Peyer's patch (tissue), 4 donors: Measurements from ENCODE around the gene PLCH2. TPM values are rescaled to one million over a fixed set of nuclear protein-coding genes. Genes with fewer than 3 reads are reported as not detected.

Experiments
- DNase-seq, 3 donors: peaks; one replicate each; pipeline ENCODE4 v3.0.0-alpha.2; 2017 to 2019
- H3K27ac ChIP-seq, 4 donors: fragments of 200-600 bp; sonication (generic); one replicate each; pipeline ENCODE4 v1.5.1; 2016 to 2019
- H3K27me3 ChIP-seq, 2 donors: fragments of 200-600 bp; sonication (generic); one replicate each; pipeline ENCODE4 v1.5.1; 2019
- H3K36me3 ChIP-seq, 3 donors: fragments of 200-600 bp; sonication (generic); one replicate each; pipeline ENCODE4 v1.5.1; 2016 to 2019
- H3K4me1 ChIP-seq, 4 donors: fragments of 200-600 bp; sonication (generic); one replicate each; pipeline ENCODE4 v1.5.1; 2016 to 2019
- H3K4me3 ChIP-seq, 4 donors: fragments of 200-600 bp; sonication (generic); 1 replicate in 3 of 4; 2 replicates in 1 of 4; pipeline ENCODE4 v1.5.1; 2016 to 2019; ENCODE audit warnings: mild to moderate bottlenecking in 1 of 4
- H3K9me3 ChIP-seq, 4 donors: fragments of 200-600 bp; sonication (generic); one replicate each; pipeline ENCODE4 v1.5.1; 2016 to 2019; ENCODE audit warnings: mild to moderate bottlenecking in 1 of 4
- POLR2A ChIP-seq, 2 donors: fragments of 450-650 bp; IDR thresholded peaks; one replicate each; pipeline ENCODE4 v1.5.1; 2017; ENCODE audit warnings: antibody characterized with exemption in 2 of 2, mild to moderate bottlenecking in 2 of 2, moderate library complexity in 2 of 2
- total RNA-seq, 4 donors: library from RNA; depleted of rRNA; stranded (reverse); fragments of >200 nt; gene quantifications; one replicate each; pipeline ENCODE4 v1.1.0, GENCODE V29; 2016
- TF ChIP-seq, protein P1 (sequence below), 6 experiments: fragments of 450-650 bp in 4 of 6; fragments of 200-600 bp in 2 of 6; sonication (generic) in 1 of 6; IDR thresholded peaks; one replicate each; pipeline ENCODE4 v1.5.1; 2017 to 2019; ENCODE audit warnings: antibody characterized with exemption in 6 of 6, mild to moderate bottlenecking in 3 of 6, moderate library complexity in 1 of 6

The PLCH2 gene
- total RNA-seq, 4 donors from 2014 or later, result 2.5 to 18.3 (median 7.8) TPM

DNA sequence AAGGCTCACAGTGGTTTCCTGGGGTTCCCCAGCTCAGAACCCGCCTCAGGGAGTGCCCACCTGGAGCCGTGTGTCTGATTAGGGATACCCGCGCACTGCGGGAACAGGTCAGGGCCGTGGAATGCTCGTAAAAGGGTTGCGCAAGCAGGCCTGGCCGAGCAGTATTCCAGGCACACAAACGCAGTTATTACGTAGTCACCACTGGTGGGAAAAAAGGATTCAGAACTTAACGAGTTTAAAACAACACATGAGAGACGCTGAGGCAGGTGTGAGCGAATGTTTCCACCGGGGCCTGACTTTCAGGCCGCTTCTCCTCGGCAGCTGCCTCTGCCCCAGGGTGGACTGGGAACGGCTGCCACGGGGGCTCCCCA, 18.2 kb downstream of the PLCH2 start:
- DNase-seq, result peak in 1 of 3 donors; percentile 58
- Histone ChIP-seq H3K36me3 (no peaks in the 10 kb centered on the region), H3K9me3 (no peaks in the 10 kb centered on the region), H3K27ac (peak overlapping the region in 1 of 4 donors; percentile 13), H3K4me1 (peaks cover 0 to 60% (median 12%) of the 10 kb centered on the region in 4 donors), H3K4me3 (no peak overlapping the region), H3K27me3 (no peaks in the 10 kb centered on the region)
- TF ChIP-seq, protein P1, sequence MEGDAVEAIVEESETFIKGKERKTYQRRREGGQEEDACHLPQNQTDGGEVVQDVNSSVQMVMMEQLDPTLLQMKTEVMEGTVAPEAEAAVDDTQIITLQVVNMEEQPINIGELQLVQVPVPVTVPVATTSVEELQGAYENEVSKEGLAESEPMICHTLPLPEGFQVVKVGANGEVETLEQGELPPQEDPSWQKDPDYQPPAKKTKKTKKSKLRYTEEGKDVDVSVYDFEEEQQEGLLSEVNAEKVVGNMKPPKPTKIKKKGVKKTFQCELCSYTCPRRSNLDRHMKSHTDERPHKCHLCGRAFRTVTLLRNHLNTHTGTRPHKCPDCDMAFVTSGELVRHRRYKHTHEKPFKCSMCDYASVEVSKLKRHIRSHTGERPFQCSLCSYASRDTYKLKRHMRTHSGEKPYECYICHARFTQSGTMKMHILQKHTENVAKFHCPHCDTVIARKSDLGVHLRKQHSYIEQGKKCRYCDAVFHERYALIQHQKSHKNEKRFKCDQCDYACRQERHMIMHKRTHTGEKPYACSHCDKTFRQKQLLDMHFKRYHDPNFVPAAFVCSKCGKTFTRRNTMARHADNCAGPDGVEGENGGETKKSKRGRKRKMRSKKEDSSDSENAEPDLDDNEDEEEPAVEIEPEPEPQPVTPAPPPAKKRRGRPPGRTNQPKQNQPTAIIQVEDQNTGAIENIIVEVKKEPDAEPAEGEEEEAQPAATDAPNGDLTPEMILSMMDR (IDR thresholded peaks at IDR 0.05), result no peak
- no peak for TF ChIP-seq POLR2A (IDR thresholded peaks at IDR 0.05)

DNA sequence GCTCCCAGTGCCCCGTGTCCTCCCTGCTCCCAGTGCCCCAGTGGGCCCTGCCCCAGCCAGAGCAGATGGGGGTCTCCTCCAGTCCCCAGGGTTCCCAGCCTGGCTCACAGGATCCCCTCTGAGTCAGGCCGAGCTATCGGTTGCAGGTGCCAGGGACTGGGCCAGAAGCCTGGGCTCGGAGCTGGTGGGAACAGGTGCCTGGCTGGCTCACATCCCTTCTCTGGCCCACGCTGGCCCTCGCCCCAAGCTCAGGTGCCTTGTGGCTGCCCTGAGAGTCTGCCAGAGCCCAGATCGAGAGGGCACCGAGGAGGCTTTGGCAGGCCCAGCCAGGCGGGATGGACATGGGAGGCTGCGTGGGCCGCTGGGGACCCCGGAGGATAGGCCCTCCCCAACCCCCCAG, 18.9 kb downstream of the PLCH2 start:
- no peak for DNase-seq
- TF ChIP-seq, protein P1 (IDR thresholded peaks at IDR 0.05), result no peak
- TF ChIP-seq POLR2A (IDR thresholded peaks at IDR 0.05), result no peak

DNA sequence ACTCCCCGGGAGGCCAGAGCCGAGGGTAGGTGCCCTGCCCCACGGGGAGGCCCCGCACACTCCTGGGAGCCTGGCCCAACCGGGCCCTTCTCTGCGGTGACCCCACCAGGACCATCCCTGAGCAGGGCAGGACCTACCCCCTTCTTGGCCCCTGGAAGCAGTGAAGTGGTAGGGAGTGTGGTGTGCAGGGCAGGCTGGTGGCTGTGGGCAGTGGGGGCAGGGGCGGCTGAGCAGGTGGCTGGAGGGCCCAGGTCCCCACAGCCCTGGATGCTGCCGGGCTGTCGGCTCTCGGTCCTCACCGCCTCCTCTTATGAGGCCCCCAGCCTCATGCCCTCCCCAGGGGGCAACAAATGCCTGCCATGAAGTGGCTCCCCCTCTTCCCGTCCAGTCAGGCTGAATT, 19.5 kb downstream of the PLCH2 start:
- Histone ChIP-seq H3K27me3 (no peaks in the 10 kb centered on the region), H3K4me1 (peaks cover 0 to 72% (median 16%) of the 10 kb centered on the region in 4 donors), H3K4me3 (no peak overlapping the region), H3K9me3 (no peaks in the 10 kb centered on the region), H3K36me3 (no peaks in the 10 kb centered on the region), H3K27ac (peak overlapping the region in 1 of 4 donors; percentile 53)
- no peak for TF ChIP-seq POLR2A (IDR thresholded peaks at IDR 0.05)
- TF ChIP-seq, protein P1 (IDR thresholded peaks at IDR 0.05), result no peak
- no peak for DNase-seq

More for the DNA sequence above, 18.9 kb downstream of the PLCH2 start:
- no peaks in the 10 kb centered on the region for H3K9me3 ChIP-seq
- H3K4me3 ChIP-seq, result no peak overlapping the region
- no peaks in the 10 kb centered on the region for H3K27me3 ChIP-seq
- H3K4me1 ChIP-seq, result peaks cover 0 to 67% (median 15%) of the 10 kb centered on the region in 4 donors
- H3K27ac ChIP-seq, result peak overlapping the region in 1 of 4 donors; percentile 53
- no peaks in the 10 kb centered on the region for H3K36me3 ChIP-seq

DNA sequence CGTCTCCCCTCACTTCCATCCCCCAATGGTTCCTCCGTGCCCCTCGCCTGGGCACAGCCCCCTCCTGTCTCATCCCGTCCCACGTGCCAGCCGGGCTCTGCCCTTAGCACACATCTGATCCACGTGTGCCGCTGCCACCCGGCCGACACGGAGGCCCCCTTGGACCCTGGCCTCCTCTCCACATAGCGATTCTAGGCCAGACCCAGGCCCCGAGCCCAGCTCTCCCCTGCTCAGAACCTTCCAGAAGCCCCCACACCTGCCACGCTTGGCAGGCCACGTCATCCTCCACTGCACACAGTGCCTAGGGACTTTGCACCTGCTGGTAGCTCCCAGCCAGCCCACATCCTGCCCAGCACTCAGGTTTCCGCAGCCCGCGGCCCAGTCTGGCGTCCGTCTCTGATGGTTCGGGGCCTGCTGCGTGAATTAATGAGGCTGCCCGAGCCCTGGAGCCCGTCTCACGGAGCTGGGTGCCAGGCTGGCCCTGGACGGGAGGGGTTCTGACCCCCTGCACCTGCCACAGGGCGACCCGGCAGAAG, 20.1 kb downstream of the PLCH2 start:
- peaks cover 0 to 73% (median 16%) of the 10 kb centered on the region in 4 donors for H3K4me1 ChIP-seq
- DNase-seq, result peak in 2 of 3 donors; percentile 82 to 84
- no peaks in the 10 kb centered on the region for H3K27me3 ChIP-seq
- peak overlapping the region in 1 of 4 donors; percentile 53 for H3K27ac ChIP-seq
- TF ChIP-seq, protein P1 (IDR thresholded peaks at IDR 0.05), result no peak
- no peak for TF ChIP-seq POLR2A (IDR thresholded peaks at IDR 0.05)
- no peaks in the 10 kb centered on the region for H3K36me3 ChIP-seq
- H3K9me3 ChIP-seq, result no peaks in the 10 kb centered on the region
- peak overlapping the region in 1 of 4 donors; percentile 12 for H3K4me3 ChIP-seq

DNA sequence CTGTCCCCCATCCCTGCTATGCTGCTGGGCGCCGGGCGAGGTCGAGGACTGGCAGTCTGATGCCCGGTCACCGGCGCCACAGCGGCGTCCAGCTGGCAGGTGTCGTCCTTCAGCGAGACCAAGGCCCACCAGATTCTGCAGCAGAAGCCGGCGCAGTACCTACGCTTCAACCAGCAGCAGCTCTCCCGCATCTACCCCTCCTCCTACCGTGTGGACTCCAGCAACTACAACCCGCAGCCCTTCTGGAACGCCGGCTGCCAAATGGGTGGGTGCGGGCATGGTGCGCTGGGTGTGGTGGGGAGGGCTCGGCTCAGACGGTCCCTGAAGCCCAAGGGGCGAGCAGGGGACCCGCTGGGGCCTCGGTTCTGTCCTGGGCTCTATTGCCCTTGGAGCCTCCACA, 20.7 kb downstream of the PLCH2 start:
- Histone ChIP-seq H3K36me3 (no peaks in the 10 kb centered on the region), H3K4me3 (peak overlapping the region in 1 of 4 donors; percentile 12), H3K27ac (peak overlapping the region in 1 of 4 donors; percentile 53), H3K27me3 (no peaks in the 10 kb centered on the region), H3K9me3 (no peaks in the 10 kb centered on the region), H3K4me1 (peaks cover 0 to 73% (median 16%) of the 10 kb centered on the region in 4 donors)
- no peak for TF ChIP-seq POLR2A (IDR thresholded peaks at IDR 0.05)
- TF ChIP-seq, protein P1 (IDR thresholded peaks at IDR 0.05), result no peak
- DNase-seq, result no peak
